ENCODE data around the gene TBRG4. TPM values are rescaled to one million over a fixed set of nuclear protein-coding genes. Genes with fewer than 3 reads are reported as not detected.

The TBRG4 gene
- total and polyA plus RNA-seq, 2 donors (not counting 3 experiments of a cell fraction or from before 2014, with no cell fraction given) = 43.7 to 56.7 TPM

GRCh38 chr7:45130910-45131309 is 19.4 kb upstream of the TBRG4 start:
- Histone ChIP-seq H3K9me1 (replicated peaks; ENCODE audit: control insufficient read depth, extremely low read depth, insufficient read depth, low read length) (no peaks in the 10 kb centered on the region), H3K4me2 (ENCODE audit: insufficient read depth, low read length) (no peak overlapping the region), H3K27ac (ENCODE audit: insufficient read depth, low read depth, low read length) (no peak overlapping the region), H3K36me3 (ENCODE audit: control insufficient read depth in 2 of 2, extremely low read depth in 1 of 2, insufficient read depth in 2 of 2, low read length in 2 of 2) (no peaks in the 10 kb centered on the region), H2AFZ (ENCODE audit: low read depth, low read length) (no peak overlapping the region), H3K4me3 (replicated peaks in 1 of 3; ENCODE audit: insufficient read depth in 1 of 3, low read depth in 1 of 3, low read length in 3 of 3) (no peak overlapping the region), H3K9me3 (replicated peaks; ENCODE audit: control insufficient read depth, insufficient read depth, low read length) (no peaks in the 10 kb centered on the region), H3K9ac (replicated peaks; ENCODE audit: extremely low read depth, insufficient read depth, low read length) (no peak overlapping the region), H4K20me1 (replicated peaks; ENCODE audit: control insufficient read depth, extremely low read depth, insufficient read depth, low read length) (no peaks in the 10 kb centered on the region), H3K4me1 (ENCODE audit: control insufficient read depth, extremely low read depth, insufficient read depth, low read length) (no peaks in the 10 kb centered on the region), H3K27me3 (ENCODE audit: control insufficient read depth in 2 of 2, insufficient read depth in 2 of 2, low read length in 2 of 2) (no peaks in the 10 kb centered on the region), H3K79me2 (ENCODE audit: control insufficient read depth, insufficient read depth, low read length) (no peaks in the 10 kb centered on the region)
- DNase-seq (ENCODE audit: low read depth, low spot score) = no peak
- FAIRE-seq = no peak
- ChIA-PET POLR2A (no interaction called here), CTCF (interaction anchor here (9.8 kb wide), 1 partner anchor 158 kb away, joined by 585 read pairs; no protein-coding TSS in a partner anchor)
- intact Hi-C loops (cut with micrococcal nuclease) = no loop called here
- BruUV-seq (replicated peaks) = no TSS peak
- TF ChIP-seq GATA2 (IDR thresholded peaks at IDR 0.05; ENCODE audit: insufficient read depth, insufficient read length, low read depth, low read length) (no peak), MAX (IDR thresholded peaks at IDR 0.05; ENCODE audit: insufficient read depth, insufficient read length) (no peak), EZH2 (IDR thresholded peaks at IDR 0.05; ENCODE audit: borderline replicate concordance, low read depth, low read length, severe bottlenecking) (no peak), POLR2AphosphoS5 (IDR thresholded peaks at IDR 0.05; ENCODE audit: insufficient read depth, low read depth, low read length) (no peak)
- dilution Hi-C loops (cut with MboI; ENCODE audit: extremely low pct_ligation_motif_present, low sequenced_read_pairs) = no loop called here

- no TSS peak for BruUV-seq (replicated peaks)
- Histone ChIP-seq H3K9me1 (replicated peaks; ENCODE audit: control insufficient read depth, extremely low read depth, insufficient read depth, low read length) (no peaks in the 10 kb centered on the region), H2AFZ (ENCODE audit: low read depth, low read length) (no peak overlapping the region), H3K9ac (replicated peaks; ENCODE audit: extremely low read depth, insufficient read depth, low read length) (no peak overlapping the region), H3K27ac (ENCODE audit: insufficient read depth, low read depth, low read length) (no peak overlapping the region), H3K27me3 (ENCODE audit: control insufficient read depth in 2 of 2, insufficient read depth in 2 of 2, low read length in 2 of 2) (no peaks in the 10 kb centered on the region), H3K4me3 (replicated peaks in 1 of 3; ENCODE audit: insufficient read depth in 1 of 3, low read depth in 1 of 3, low read length in 3 of 3) (no peak overlapping the region), H3K4me2 (ENCODE audit: insufficient read depth, low read length) (no peak overlapping the region), H3K9me3 (replicated peaks; ENCODE audit: control insufficient read depth, insufficient read depth, low read length) (no peaks in the 10 kb centered on the region), H3K79me2 (ENCODE audit: control insufficient read depth, insufficient read depth, low read length) (no peaks in the 10 kb centered on the region), H3K36me3 (ENCODE audit: control insufficient read depth in 2 of 2, extremely low read depth in 1 of 2, insufficient read depth in 2 of 2, low read length in 2 of 2) (no peaks in the 10 kb centered on the region), H3K4me1 (ENCODE audit: control insufficient read depth, extremely low read depth, insufficient read depth, low read length) (no peaks in the 10 kb centered on the region), H4K20me1 (replicated peaks; ENCODE audit: control insufficient read depth, extremely low read depth, insufficient read depth, low read length) (no peaks in the 10 kb centered on the region)
- ChIA-PET POLR2A (no interaction called here), CTCF (interaction anchor here (9.8 kb wide), 1 partner anchor 157 kb away, joined by 585 read pairs; no protein-coding TSS in a partner anchor)
- FAIRE-seq (no peak), DNase-seq (ENCODE audit: low read depth, low spot score) (no peak)
- no peak for TF ChIP-seq EZH2 (IDR thresholded peaks at IDR 0.05; ENCODE audit: borderline replicate concordance, low read depth, low read length, severe bottlenecking)
- intact Hi-C loops (cut with micrococcal nuclease) = no loop called here
- dilution Hi-C loops (cut with MboI; ENCODE audit: extremely low pct_ligation_motif_present, low sequenced_read_pairs) = no loop called here
Observed at GRCh38 chr7:45129906-45130305, 18.4 kb upstream of the TBRG4 start.
